ENCODE results near the gene PRIM2.
"Not testable (repeated sequence)": the region's sequence is repeated elsewhere in the genome, so short reads cannot be mapped to it uniquely, and the experiment has no call there.

- TF ChIP-seq SUZ12 (IDR thresholded peaks at IDR 0.05; ENCODE audit: extremely low read depth, insufficient read depth, insufficient read length); YY1 (IDR thresholded peaks at IDR 0.05; ENCODE audit: insufficient read depth, insufficient read length): not testable (repeated sequence)
Measured at GRCh38 chr6:57358319-57358718, 40.9 kb downstream of the PRIM2 start.

All from NT2/D1 (cell line).